GM20431 (cell line): ENCODE measurements around the gene CANT1.
"Not testable (repeated sequence)": the region's sequence is repeated elsewhere in the genome, so short reads cannot be mapped to it uniquely, and the experiment has no call there.

ENCODE experiments used
- in situ Hi-C: fragments of 300-500 bp; cut with MseI, MboI; formaldehyde crosslinking; loops from one replicate; pipeline ENCODE4 v1.15.0; 2020; ENCODE audit warnings: low sequenced_read_pairs; ENCODE audit not compliant: unreplicated experiment

The CANT1 gene

DNA sequence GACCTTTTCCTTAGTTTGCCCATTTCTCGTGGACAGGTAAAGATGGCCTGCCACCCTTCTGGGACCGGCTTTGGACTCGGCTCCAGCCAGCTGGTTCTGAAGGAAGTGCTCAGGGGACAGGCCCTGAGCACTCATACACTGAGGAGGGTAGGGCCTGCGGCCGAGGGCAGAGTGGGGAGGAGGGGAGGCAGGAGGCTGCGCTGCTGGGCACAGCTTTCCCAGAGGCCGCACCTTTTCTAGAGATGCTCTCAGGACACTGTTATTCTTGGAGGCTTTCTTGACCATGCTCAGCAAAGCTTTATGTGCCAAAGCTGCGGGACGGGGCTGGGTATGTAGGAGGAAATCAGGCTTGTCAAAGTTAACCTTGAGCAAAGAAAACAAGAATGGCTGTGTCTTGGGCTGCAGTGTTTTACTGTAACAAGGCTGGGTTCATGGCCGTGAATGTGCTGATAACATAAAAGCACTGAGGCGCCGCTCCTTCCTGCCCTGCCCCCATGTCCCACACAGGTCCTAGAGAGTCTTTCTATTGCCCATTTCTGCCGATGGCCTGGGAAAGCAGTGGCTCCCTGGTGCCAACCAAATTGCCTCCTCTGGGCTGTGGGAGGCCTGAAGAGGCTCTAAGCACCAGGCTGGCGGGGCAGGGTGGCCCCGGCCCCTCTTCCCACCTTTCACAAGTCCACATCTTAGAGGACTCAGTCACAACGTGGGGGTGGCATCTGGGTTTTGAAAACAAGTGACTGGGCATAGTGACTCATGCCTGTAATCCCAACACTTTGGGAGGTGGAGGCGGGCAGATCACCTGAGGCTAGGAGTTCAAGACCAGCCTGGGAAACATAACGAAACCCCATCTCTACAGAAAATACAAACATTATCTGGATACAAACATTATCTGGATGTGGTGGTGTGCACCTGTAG lies 62.1 kb downstream of the CANT1 start:
- in situ Hi-C loops: no loop called here

GRCh38 chr17:78946631-78947030 lies 62.9 kb downstream of the CANT1 start:
- in situ Hi-C loops: no loop called here

DNA sequence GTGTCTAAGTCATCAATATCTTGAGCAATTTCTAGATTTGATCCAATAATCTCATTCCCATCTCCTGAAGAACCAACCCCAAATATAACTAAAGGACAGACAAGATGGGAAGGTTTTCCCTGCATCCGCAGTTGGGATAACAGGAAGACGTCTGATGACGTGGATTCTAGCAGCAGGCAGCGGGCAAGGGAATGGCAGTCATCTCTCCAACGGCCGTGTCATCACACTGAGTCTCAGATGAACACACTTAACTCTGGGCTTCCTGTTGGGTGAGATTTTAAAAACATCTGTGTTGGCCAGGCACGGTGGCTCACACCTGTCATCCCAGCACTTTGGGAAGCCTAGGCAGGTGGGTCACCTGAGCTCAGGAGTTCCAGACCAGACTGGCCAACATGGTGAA lies 63.4 kb downstream of the CANT1 start:
- in situ Hi-C loops: no loop called here

DNA sequence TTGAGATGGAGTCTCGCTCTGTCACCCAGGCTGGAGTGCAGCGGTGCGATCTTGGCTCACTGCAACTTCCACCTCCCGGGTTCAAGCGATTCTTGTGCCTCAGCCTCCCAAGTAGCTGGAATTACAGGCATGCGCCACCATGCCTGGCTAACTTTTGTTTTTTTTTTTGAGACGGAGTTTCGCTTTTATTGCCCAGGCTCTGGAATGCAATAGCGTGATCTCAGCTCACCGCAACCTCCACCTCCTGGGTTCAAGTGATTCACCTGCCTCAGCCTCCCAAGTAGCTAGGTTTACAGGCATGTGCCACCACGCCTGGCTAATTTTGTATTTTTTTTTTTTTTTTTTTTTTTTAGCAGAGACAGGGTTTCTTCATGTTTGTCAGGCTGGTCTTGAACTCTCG lies 64.1 kb downstream of the CANT1 start:
- in situ Hi-C loops: not testable (repeated sequence)

DNA sequence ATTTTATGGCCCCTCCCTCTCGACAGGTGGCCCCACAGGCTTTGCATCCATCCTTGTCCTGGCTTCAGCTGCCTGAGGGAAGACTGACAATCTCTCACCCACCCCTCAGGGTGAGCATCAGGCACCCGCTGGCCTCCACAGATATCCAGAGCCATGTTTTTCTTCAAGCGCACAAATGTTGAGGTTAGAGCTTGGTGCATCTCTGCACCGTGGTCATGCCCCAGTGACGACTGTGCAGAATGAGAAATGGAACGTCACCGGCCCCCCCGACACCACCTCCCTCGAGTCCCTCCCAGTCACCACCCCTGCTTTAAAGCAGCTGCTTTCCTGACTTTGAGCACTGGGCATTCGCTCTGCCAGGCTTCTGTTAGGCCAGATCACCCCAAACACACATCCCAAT lies 64.6 kb downstream of the CANT1 start:
- in situ Hi-C loops: no loop called here

DNA sequence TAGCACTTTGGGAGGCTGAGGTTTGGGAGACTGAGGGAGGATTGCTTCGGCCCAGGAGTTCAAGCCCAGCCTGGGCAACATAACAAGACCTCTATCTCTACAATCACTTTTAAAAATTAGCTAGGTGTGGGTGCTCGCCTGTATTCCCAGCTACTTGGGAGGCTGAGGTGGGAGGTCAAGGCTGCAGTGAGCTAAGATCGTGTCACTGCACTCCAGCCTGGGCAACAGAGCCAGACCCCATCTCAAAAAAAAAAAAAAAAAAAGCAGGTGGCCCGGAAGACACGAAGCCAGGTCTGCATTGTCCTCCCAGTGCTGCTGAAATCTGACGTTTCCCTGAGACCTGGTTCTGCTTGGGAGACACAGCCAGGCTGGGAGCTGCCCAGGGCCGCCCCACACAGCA lies 65.5 kb downstream of the CANT1 start:
- in situ Hi-C loops: no loop called here
